ENCODE measurements around the gene ADAMTS3.

DNA sequence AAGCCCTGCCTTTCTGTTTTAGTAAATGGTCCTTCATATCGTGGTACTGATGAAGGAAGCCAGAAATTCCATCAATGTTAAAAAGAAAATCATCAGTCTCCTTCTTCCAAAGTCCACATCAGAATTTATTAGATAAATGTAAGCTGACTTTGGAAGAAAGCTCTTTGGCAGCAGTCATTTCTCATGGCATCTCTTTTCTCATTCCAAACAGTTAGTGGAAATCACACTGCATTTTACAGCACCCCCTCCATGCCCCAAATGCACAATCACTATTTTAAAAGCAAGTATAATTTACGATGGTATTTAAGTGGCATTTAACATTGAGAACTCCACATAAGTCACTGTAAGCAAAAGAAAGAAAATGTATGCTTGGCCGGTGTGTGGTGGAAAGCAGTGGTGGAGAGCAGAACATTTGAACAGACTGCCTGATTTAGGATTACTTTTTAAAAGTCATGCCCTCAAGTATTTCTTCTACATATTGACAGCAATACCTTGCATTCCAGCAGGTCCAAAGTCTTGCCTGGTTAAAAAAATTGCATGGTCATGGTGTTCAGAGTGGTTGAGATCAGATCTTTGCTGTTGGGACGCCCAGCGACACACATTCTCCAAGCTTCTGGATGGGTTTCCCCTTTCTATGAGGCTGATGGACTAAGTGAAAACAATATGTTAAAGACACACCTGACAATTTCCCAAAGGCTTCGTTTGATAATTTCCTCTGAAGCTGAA lies 248.6 kb downstream of the ADAMTS3 start:
- TF ChIP-seq, protein P1, sequence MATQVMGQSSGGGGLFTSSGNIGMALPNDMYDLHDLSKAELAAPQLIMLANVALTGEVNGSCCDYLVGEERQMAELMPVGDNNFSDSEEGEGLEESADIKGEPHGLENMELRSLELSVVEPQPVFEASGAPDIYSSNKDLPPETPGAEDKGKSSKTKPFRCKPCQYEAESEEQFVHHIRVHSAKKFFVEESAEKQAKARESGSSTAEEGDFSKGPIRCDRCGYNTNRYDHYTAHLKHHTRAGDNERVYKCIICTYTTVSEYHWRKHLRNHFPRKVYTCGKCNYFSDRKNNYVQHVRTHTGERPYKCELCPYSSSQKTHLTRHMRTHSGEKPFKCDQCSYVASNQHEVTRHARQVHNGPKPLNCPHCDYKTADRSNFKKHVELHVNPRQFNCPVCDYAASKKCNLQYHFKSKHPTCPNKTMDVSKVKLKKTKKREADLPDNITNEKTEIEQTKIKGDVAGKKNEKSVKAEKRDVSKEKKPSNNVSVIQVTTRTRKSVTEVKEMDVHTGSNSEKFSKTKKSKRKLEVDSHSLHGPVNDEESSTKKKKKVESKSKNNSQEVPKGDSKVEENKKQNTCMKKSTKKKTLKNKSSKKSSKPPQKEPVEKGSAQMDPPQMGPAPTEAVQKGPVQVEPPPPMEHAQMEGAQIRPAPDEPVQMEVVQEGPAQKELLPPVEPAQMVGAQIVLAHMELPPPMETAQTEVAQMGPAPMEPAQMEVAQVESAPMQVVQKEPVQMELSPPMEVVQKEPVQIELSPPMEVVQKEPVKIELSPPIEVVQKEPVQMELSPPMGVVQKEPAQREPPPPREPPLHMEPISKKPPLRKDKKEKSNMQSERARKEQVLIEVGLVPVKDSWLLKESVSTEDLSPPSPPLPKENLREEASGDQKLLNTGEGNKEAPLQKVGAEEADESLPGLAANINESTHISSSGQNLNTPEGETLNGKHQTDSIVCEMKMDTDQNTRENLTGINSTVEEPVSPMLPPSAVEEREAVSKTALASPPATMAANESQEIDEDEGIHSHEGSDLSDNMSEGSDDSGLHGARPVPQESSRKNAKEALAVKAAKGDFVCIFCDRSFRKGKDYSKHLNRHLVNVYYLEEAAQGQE (IDR thresholded peaks at IDR 0.05; ENCODE audit: low read depth) = no peak
- TF ChIP-seq YY1 (IDR thresholded peaks at IDR 0.05; ENCODE audit: low read depth) = no peak
- no peak for TF ChIP-seq FOXM1 (IDR thresholded peaks at IDR 0.05; ENCODE audit: borderline replicate concordance, low read depth)
- TF ChIP-seq RAD21 (IDR thresholded peaks at IDR 0.05; ENCODE audit: low read depth) = no peak
- TF ChIP-seq CREB1 (IDR thresholded peaks at IDR 0.05; ENCODE audit: low read depth) = no peak
- TF ChIP-seq EGR1 (IDR thresholded peaks at IDR 0.05) = no peak
- no peak for TF ChIP-seq CEBPB (IDR thresholded peaks at IDR 0.05)
- no peak for TF ChIP-seq EP300 (IDR thresholded peaks at IDR 0.05; ENCODE audit: borderline replicate concordance)
- no peak for TF ChIP-seq MAX (IDR thresholded peaks at IDR 0.05)
- no peak for TF ChIP-seq TEAD4 (IDR thresholded peaks at IDR 0.05)
- TF ChIP-seq USF1 (IDR thresholded peaks at IDR 0.05) = no peak
- no peak for TF ChIP-seq TCF12 (IDR thresholded peaks at IDR 0.05; ENCODE audit: low read depth)
- TF ChIP-seq NFIC (IDR thresholded peaks at IDR 0.05) = no peak
- TF ChIP-seq TAF1 (IDR thresholded peaks at IDR 0.05; ENCODE audit: low read depth) = no peak
